ENCODE data around the gene XYLT2. TPM values are rescaled to one million over a fixed set of nuclear protein-coding genes. Genes with fewer than 3 reads are reported as not detected.
A peak's percentile ranks its signal among the peaks of the same experiment; 100 is the strongest.

XYLT2 gene
- total RNA-seq, 4 donors from 2014 or later: 17.7 to 41.3 (median 27.1) TPM

GRCh38 chr17:50379351-50380132 lies 33.6 kb downstream of the XYLT2 start:
- Histone ChIP-seq H3K4me3 (no peak overlapping the region), H3K36me3 (peaks cover 0 to 32% (median 0%) of the 10 kb centered on the region in 3 donors), H3K27me3 (no peaks in the 10 kb centered on the region), H3K27ac (no peak overlapping the region), H3K4me1 (no peaks in the 10 kb centered on the region), H3K9me3 (no peaks in the 10 kb centered on the region)
- DNase-seq: no peak
- TF ChIP-seq POLR2A (IDR thresholded peaks at IDR 0.05): no peak
- TF ChIP-seq CTCF (IDR thresholded peaks at IDR 0.05): no peak

GRCh38 chr17:50380369-50381259 lies 34.7 kb downstream of the XYLT2 start:
- no peak for TF ChIP-seq POLR2A (IDR thresholded peaks at IDR 0.05)
- peak in 2 of 6 experiments; percentile 4 to 14 for TF ChIP-seq CTCF (IDR thresholded peaks at IDR 0.05)
- Histone ChIP-seq H3K4me1 (no peaks in the 10 kb centered on the region), H3K36me3 (peaks cover 0 to 43% (median 0%) of the 10 kb centered on the region in 3 donors)

GRCh38 chr17:50381260-50381815 lies 35.4 kb downstream of the XYLT2 start:
- DNase-seq: no peak
- H3K4me1 ChIP-seq: no peaks in the 10 kb centered on the region
- H3K27ac ChIP-seq: no peak overlapping the region
- H3K27me3 ChIP-seq: no peaks in the 10 kb centered on the region
- peaks cover 0 to 50% (median 0%) of the 10 kb centered on the region in 3 donors for H3K36me3 ChIP-seq
- no peak for TF ChIP-seq POLR2A (IDR thresholded peaks at IDR 0.05)
- TF ChIP-seq CTCF (IDR thresholded peaks at IDR 0.05): no peak
- H3K4me3 ChIP-seq: no peak overlapping the region
- no peaks in the 10 kb centered on the region for H3K9me3 ChIP-seq

More at GRCh38 chr17:50380369-50381259, 34.7 kb downstream of the XYLT2 start:
- H3K27ac ChIP-seq: no peak overlapping the region
- no peaks in the 10 kb centered on the region for H3K27me3 ChIP-seq
- no peak overlapping the region for H3K4me3 ChIP-seq
- no peaks in the 10 kb centered on the region for H3K9me3 ChIP-seq
- DNase-seq: no peak

GRCh38 chr17:50381920-50382319 lies 36.0 kb downstream of the XYLT2 start:
- Histone ChIP-seq H3K27ac (no peak overlapping the region), H3K9me3 (no peaks in the 10 kb centered on the region), H3K4me1 (no peaks in the 10 kb centered on the region), H3K36me3 (peaks cover 0 to 56% (median 0%) of the 10 kb centered on the region in 3 donors), H3K4me3 (no peak overlapping the region), H3K27me3 (no peaks in the 10 kb centered on the region)
- no peak for TF ChIP-seq CTCF (IDR thresholded peaks at IDR 0.05)
- TF ChIP-seq POLR2A (IDR thresholded peaks at IDR 0.05): no peak
- no peak for DNase-seq

GRCh38 chr17:50382931-50383330 lies 37.0 kb downstream of the XYLT2 start:
- H3K27ac ChIP-seq: no peak overlapping the region
- no peaks in the 10 kb centered on the region for H3K27me3 ChIP-seq
- no peaks in the 10 kb centered on the region for H3K4me1 ChIP-seq
- peaks cover 0 to 66% (median 0%) of the 10 kb centered on the region in 3 donors for H3K36me3 ChIP-seq
- TF ChIP-seq POLR2A (IDR thresholded peaks at IDR 0.05): no peak
- no peak for TF ChIP-seq CTCF (IDR thresholded peaks at IDR 0.05)
- DNase-seq: no peak
- H3K9me3 ChIP-seq: no peaks in the 10 kb centered on the region
- H3K4me3 ChIP-seq: no peak overlapping the region
